MG63 (cell line): ENCODE measurements around the gene MYT1. TPM values are rescaled to one million over a fixed set of nuclear protein-coding genes. Genes with fewer than 3 reads are reported as not detected.

Experiments used
- DNase-seq: peaks from one replicate; pipeline ENCODE4 v3.0.0-alpha.2; 2020
- H3K27me3 ChIP-seq: fragments of 250-450 bp; sonication (Bioruptor Pico); 2 replicates; pipeline ENCODE4 v1.5.1; 2020; ENCODE audit warnings: mild to moderate bottlenecking, moderate library complexity
- H3K36me3 ChIP-seq: fragments of 250-450 bp; sonication (Bioruptor Pico); 2 replicates; pipeline ENCODE4 v1.5.1; 2020; ENCODE audit warnings: mild to moderate bottlenecking, moderate library complexity
- H3K4me3 ChIP-seq: fragments of 250-450 bp; sonication (Bioruptor Pico); 2 replicates; pipeline ENCODE4 v1.5.1; 2020; ENCODE audit warnings: mild to moderate bottlenecking, moderate library complexity
- H3K9me3 ChIP-seq: fragments of 250-450 bp; sonication (Bioruptor Pico); 2 replicates; pipeline ENCODE4 v1.5.1; 2020; ENCODE audit warnings: mild to moderate bottlenecking, moderate library complexity
- total RNA-seq: library from RNA; depleted of rRNA; stranded (reverse); fragments of >200 nt; shearing (Covaris generic); gene quantifications from 2 replicates; pipeline ENCODE4 v1.2.3, GENCODE V29; 2014; ENCODE audit warnings: low replicate concordance

The MYT1 gene
- total RNA-seq, 1 experiment from 2014 or later, result not detected

- H3K27me3 ChIP-seq, result peaks cover 8% of the 10 kb centered on the region
- H3K9me3 ChIP-seq, result no peaks in the 10 kb centered on the region
- DNase-seq, result no peak
- no peaks in the 10 kb centered on the region for H3K36me3 ChIP-seq
- no peak overlapping the region for H3K4me3 ChIP-seq
These were observed 26.8 kb downstream of the MYT1 start for GRCh38 chr20:64191002-64191401.

GRCh38 chr20:64192406-64192805 lies 28.2 kb downstream of the MYT1 start:
- Histone ChIP-seq H3K36me3 (no peaks in the 10 kb centered on the region), H3K9me3 (no peaks in the 10 kb centered on the region), H3K27me3 (peaks cover 13% of the 10 kb centered on the region), H3K4me3 (no peak overlapping the region)
- no peak for DNase-seq

GRCh38 chr20:64193058-64193457 lies 28.8 kb downstream of the MYT1 start:
- Histone ChIP-seq H3K36me3 (no peaks in the 10 kb centered on the region), H3K9me3 (no peaks in the 10 kb centered on the region), H3K27me3 (peaks cover 13% of the 10 kb centered on the region), H3K4me3 (no peak overlapping the region)
- DNase-seq, result no peak

- H3K27me3 ChIP-seq, result peaks cover 13% of the 10 kb centered on the region
- H3K9me3 ChIP-seq, result no peaks in the 10 kb centered on the region
- no peak for DNase-seq
- H3K4me3 ChIP-seq, result no peak overlapping the region
- no peaks in the 10 kb centered on the region for H3K36me3 ChIP-seq
These were observed 30.0 kb downstream of the MYT1 start for GRCh38 chr20:64194269-64194668.

GRCh38 chr20:64196309-64196708 lies 32.1 kb downstream of the MYT1 start:
- H3K27me3 ChIP-seq, result peaks cover 13% of the 10 kb centered on the region
- H3K36me3 ChIP-seq, result no peaks in the 10 kb centered on the region
- no peak for DNase-seq
- H3K9me3 ChIP-seq, result no peaks in the 10 kb centered on the region
- no peak overlapping the region for H3K4me3 ChIP-seq

- H3K27me3 ChIP-seq, result peaks cover 13% of the 10 kb centered on the region
These were observed 32.6 kb downstream of the MYT1 start for GRCh38 chr20:64196847-64197306.

GRCh38 chr20:64198347-64198746 lies 34.1 kb downstream of the MYT1 start:
- H3K27me3 ChIP-seq, result peaks cover 5% of the 10 kb centered on the region; the same call in 1 of the 2 replicates
- no peak for DNase-seq
- H3K9me3 ChIP-seq, result no peaks in the 10 kb centered on the region
- H3K4me3 ChIP-seq, result no peak overlapping the region
- H3K36me3 ChIP-seq, result no peaks in the 10 kb centered on the region

More at GRCh38 chr20:64196847-64197306, 32.6 kb downstream of the MYT1 start:
- no peak for DNase-seq
- Histone ChIP-seq H3K9me3 (no peaks in the 10 kb centered on the region), H3K4me3 (no peak overlapping the region), H3K36me3 (no peaks in the 10 kb centered on the region)

GRCh38 chr20:64199395-64199794 lies 35.1 kb downstream of the MYT1 start:
- no peaks in the 10 kb centered on the region for H3K36me3 ChIP-seq
- H3K4me3 ChIP-seq, result no peak overlapping the region
- H3K9me3 ChIP-seq, result no peaks in the 10 kb centered on the region
- peaks cover 5% of the 10 kb centered on the region; the same call in 1 of the 2 replicates for H3K27me3 ChIP-seq
- DNase-seq, result no peak

GRCh38 chr20:64200740-64201139 lies 36.5 kb downstream of the MYT1 start:
- DNase-seq, result no peak
- no peaks in the 10 kb centered on the region for H3K36me3 ChIP-seq

GRCh38 chr20:64201653-64202052 lies 37.4 kb downstream of the MYT1 start:
- Histone ChIP-seq H3K36me3 (no peaks in the 10 kb centered on the region), H3K27me3 (peaks cover 3% of the 10 kb centered on the region; the same call in 1 of the 2 replicates), H3K9me3 (no peaks in the 10 kb centered on the region), H3K4me3 (no peak overlapping the region)
- DNase-seq, result no peak

More at GRCh38 chr20:64200740-64201139, 36.5 kb downstream of the MYT1 start:
- peaks cover 5% of the 10 kb centered on the region; the same call in 1 of the 2 replicates for H3K27me3 ChIP-seq
- no peak overlapping the region for H3K4me3 ChIP-seq
- H3K9me3 ChIP-seq, result no peaks in the 10 kb centered on the region

- Histone ChIP-seq H3K27me3 (no peaks in the 10 kb centered on the region), H3K9me3 (no peaks in the 10 kb centered on the region), H3K4me3 (no peak overlapping the region), H3K36me3 (no peaks in the 10 kb centered on the region)
- DNase-seq, result no peak
These were observed 39.0 kb downstream of the MYT1 start for GRCh38 chr20:64203037-64203777.

GRCh38 chr20:64205611-64206026 lies 41.4 kb downstream of the MYT1 start:
- Histone ChIP-seq H3K9me3 (no peaks in the 10 kb centered on the region), H3K4me3 (no peak overlapping the region), H3K36me3 (no peaks in the 10 kb centered on the region), H3K27me3 (no peaks in the 10 kb centered on the region)
- no peak for DNase-seq

- Histone ChIP-seq H3K36me3 (no peaks in the 10 kb centered on the region), H3K9me3 (no peaks in the 10 kb centered on the region), H3K27me3 (no peaks in the 10 kb centered on the region), H3K4me3 (no peak overlapping the region)
- no peak for DNase-seq
These were observed 42.4 kb downstream of the MYT1 start for GRCh38 chr20:64206614-64207013.

GRCh38 chr20:64207641-64208590 lies 43.7 kb downstream of the MYT1 start:
- Histone ChIP-seq H3K27me3 (no peaks in the 10 kb centered on the region), H3K36me3 (no peaks in the 10 kb centered on the region), H3K4me3 (no peak overlapping the region), H3K9me3 (no peaks in the 10 kb centered on the region)
- no peak for DNase-seq

GRCh38 chr20:64209148-64209547 lies 44.9 kb downstream of the MYT1 start:
- H3K36me3 ChIP-seq, result no peaks in the 10 kb centered on the region
- H3K27me3 ChIP-seq, result no peaks in the 10 kb centered on the region
- no peaks in the 10 kb centered on the region for H3K9me3 ChIP-seq
- no peak for DNase-seq
- H3K4me3 ChIP-seq, result no peak overlapping the region

- DNase-seq, result no peak
- H3K36me3 ChIP-seq, result no peaks in the 10 kb centered on the region
- H3K27me3 ChIP-seq, result no peaks in the 10 kb centered on the region
- no peak overlapping the region for H3K4me3 ChIP-seq
- no peaks in the 10 kb centered on the region for H3K9me3 ChIP-seq
These were observed 46.6 kb downstream of the MYT1 start for GRCh38 chr20:64210656-64211369.
